GM19438 (cell line): ENCODE measurements around the gene LOXHD1.

Experiments used
- ATAC-seq: cut with Tn5 transposase; IDR thresholded peaks from one replicate; pipeline ENCODE4 v1.9.1; 2021; ENCODE audit warnings: low read depth; ENCODE audit not compliant: unreplicated experiment

LOXHD1 gene

GRCh38 chr18:46550609-46551008 lies 106.4 kb downstream of the LOXHD1 start:
- ATAC-seq = no peak

DNA sequence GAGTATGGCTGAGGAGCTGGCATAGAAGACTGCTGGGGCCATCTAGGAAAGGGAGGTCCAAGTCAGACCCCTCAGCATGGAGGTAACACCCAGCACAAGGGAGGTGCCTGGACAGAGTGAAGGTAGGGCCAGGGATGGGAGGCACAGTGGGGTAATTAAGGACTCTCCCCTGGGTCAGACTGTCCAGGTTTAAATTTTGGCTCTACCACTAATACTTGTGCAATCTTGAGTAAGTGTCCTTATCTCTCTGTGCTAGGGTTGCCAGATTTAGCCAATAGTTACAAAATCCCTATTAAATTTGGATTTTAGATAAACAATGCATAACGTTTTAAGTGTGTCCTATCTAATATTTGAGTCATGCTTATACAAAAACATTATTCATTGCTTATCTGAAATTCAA lies 109.5 kb downstream of the LOXHD1 start:
- ATAC-seq = no peak

DNA sequence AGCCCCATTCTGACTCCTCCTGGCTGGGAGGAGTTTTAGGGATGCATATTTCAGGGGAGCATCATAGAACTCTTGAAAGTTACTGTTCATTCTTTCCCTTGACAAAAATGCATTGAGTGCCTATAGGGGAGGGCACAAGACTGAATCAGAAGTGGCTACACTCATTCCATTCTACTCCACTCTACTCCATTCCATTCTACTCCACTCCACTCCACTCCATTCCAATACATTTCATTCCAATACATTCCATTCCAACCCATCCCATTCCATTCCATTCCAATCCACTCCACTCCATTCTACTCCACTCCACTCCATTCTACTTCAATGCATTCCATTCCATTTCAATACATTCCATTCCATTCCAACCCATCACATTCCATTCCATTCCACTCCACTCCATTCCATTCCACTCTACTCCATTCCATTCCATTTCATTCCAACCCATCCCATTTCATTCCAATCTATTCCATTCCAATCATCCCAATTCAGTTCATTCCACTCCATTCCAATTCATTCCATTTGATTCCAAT lies 110.8 kb downstream of the LOXHD1 start:
- ATAC-seq = no peak

DNA sequence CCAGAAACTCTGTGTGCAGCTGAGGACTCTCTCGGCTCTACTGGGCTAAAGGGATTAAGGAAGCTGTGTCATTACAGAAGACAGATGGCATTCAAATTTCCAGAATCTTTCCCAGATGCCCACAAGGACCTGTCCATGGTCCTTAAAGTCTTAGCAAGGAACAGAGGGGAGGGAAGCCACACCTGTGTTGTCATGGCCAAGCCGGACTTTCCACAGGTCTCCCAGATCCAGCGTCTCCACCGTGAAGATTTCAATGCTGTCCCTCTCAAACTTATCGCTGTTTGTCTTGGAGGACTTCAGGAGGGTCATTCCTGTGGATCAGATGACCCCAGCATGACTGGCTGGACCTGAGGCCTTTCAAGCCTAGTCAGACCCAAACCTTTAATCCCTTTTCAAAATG lies 114.5 kb downstream of the LOXHD1 start:
- no peak for ATAC-seq

DNA sequence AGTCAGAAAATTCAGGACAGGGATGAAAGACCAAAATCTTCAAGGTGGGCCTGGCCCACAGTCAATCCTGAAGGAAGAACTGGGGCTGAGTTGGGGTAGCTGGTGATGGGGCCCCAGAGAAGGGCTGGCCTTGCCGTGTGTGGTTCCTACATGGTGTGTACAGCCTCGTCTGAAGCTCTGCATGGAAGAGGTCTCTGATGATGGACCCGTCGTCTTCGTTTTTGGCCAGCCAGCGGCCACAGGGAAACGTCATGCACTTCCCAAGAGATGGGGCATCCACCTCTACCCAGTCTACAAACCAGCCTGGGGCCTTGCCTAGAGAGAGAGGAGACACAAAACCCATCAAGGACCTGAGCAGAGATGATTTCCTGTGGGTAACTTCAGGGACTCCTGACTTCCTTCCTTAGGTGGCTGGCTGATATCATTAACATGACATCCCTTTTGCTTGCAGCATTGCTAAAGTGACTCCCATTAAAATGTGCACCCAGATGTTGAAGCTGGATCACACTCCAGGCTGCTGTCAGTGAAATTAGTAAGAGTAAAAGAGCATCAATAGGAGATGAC lies 115.3 kb downstream of the LOXHD1 start:
- ATAC-seq = no peak

- ATAC-seq = no peak
Measured at GRCh38 chr18:46538376-46538775, 118.6 kb downstream of the LOXHD1 start.

- no peak for ATAC-seq
Measured at GRCh38 chr18:46536215-46536874, 120.7 kb downstream of the LOXHD1 start.

- no peak for ATAC-seq
Measured at GRCh38 chr18:46531482-46531881, 125.5 kb downstream of the LOXHD1 start.

DNA sequence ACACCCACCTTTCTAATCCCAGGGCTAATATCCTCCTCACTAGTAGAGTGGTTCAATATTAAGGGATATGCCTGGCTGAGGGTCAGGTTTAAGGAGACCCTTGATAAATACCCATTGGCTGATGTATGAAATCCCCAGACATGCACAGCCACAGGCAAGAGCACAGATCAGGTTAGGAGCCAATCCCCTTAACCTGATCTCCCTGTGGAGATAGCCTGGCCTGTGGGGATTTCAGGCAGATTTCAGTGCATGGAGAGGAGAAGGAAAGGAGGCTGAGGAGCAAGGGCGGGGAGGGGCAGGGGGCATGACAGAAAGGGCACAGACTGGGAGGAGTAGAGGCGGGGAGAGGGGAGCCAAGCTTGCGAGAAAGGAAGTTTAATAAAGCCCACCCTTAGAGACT lies 129.0 kb downstream of the LOXHD1 start:
- no peak for ATAC-seq

DNA sequence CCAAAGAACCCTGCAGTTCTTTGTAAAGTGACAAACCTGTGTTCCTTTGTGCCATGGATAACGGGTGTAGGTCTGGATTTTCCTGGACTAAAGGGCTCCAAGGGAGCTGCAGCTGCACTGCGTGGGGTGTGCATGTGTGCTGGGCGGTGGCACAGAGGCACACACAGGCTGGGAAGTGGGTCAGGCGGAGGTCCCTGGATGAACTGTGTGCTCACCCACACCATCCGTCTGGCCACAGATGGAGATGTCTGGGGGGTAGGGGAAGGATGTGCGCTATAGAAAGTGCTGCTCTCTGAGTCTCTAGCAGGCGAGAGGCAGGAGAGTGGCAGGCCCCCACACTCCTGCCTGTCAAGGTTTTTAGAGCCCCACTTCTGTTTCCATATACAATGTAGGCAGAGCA lies 137.2 kb downstream of the LOXHD1 start:
- no peak for ATAC-seq

- no peak for ATAC-seq
Measured at GRCh38 chr18:46518438-46518837, 138.6 kb downstream of the LOXHD1 start.

GRCh38 chr18:46516555-46516954 lies 140.5 kb downstream of the LOXHD1 start:
- ATAC-seq = no peak

GRCh38 chr18:46510386-46510785 lies 146.6 kb downstream of the LOXHD1 start:
- ATAC-seq = no peak

DNA sequence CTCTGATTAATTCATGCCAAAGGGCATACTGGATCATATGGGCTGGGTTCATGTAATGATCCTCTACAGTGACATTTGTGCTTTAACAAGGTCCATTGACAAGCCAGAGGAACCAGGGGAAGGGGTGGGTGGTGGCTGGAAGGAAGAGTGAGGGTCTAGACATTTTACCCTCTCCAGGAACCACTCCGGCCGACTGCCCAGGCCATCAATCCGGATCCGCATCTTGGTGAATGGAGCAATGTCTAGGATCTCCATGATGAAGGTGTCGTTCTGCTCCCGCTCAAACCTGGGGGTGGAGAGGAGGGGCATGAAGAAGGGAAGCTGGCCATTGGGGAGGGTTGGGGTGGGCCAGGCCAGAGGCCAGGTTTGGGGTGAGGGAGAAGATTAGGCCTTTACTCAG lies 147.5 kb downstream of the LOXHD1 start:
- no peak for ATAC-seq

DNA sequence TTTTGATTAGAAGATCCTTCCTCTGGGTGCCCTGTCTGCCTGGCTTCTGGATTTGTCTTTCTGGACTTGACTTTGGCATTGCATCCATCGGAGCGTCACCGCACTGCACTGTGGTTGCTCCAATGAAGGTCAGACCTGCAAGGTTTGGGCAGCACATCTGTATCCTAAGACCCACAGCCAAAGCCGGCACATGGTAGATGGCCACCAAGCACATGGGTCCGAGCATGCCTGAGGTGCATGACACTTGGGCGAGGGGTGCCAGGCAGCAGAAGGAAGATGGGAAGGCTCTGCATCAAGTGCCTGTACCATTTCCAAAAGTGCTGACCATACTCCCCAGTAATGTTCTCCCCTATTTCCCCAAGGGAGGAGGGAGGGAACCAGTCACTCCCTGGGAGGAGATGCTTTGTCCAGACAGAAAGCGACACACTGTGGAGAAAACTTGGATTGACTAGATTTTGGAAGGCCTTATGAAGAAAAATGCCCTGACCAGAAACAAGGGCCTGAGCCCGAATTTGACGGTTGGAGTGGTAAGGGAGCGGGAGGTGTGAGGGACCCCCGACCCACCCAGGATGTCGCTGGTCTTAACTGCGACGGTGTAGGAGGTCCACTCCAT lies 149.9 kb downstream of the LOXHD1 start:
- no peak for ATAC-seq

DNA sequence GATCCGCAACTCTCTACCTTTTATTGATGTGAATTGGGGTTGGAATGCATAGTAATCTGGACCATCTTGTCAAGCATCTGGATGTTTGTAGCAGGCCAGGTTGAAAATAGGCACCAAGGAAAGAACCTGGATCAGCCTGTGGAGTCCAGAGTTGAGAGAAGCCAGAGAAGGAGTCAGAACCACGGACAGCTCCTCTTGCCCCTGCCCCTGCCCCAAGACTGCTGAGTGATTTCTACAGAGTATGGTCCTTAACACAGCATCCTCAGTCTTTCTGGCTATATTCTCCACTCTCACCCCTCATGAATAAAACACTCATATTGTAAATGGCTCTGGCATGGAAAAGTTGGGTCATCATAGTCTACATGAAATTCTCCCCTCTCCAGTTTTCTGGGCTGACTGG lies 154.6 kb downstream of the LOXHD1 start:
- no peak for ATAC-seq

- no peak for ATAC-seq
Measured at GRCh38 chr18:46497129-46497528, 159.9 kb downstream of the LOXHD1 start.

DNA sequence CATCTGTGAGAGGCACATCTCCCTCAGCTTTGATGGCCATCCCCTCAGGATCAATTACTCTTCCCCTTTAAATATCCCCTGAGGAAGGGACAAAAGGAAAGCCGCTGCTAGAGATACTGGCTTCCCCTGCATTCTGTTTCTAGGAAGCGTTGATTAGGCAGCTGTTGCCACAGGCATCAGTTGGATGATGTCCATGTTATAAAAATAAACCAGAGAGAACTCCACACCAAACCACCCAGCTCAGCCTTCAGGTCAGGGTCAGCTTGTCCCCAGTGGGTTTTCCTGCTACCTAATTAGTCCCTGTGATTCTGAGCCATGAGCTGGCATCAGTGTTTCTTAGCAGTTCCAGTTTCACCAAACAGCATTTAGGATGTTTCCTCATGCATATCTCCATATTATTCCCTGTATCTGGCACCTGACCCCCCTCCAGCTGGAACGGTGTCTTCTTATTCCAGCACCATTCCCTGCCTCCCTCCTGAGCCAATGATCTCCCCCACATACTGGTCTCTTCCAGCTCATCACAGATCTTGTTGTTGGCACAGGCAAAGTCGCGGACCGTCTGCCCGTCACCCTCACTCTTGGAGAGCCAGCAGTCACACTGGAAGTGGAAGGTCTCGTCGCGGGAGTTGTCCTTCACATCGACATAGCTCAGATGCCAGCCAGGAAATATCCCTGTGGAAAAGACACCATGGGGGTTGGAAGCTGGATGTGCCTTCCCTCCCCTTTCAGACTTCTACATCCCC lies 168.4 kb downstream of the LOXHD1 start:
- no peak for ATAC-seq

GRCh38 chr18:46485675-46486194 lies 171.3 kb downstream of the LOXHD1 start:
- ATAC-seq = no peak

DNA sequence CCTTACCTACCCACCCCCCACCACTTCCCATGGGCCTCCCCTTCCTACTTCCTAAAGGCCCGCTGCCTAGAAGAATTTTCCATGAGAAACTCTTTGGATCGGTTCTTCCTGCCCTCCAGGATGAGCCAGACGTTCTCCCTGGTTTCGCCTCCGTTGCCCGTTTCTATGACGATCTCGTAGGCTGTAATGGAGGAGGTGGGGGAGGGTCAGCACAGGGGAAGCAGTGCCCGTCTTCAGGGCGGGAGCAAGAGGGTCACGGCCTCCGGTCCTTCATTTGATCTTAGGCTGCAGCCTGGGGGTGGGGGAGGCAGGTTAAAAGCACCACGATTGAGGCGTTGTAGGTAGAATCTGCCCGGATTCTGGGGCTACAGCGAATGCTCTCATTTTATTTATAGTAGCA lies 172.0 kb downstream of the LOXHD1 start:
- no peak for ATAC-seq

- no peak for ATAC-seq
Measured at GRCh38 chr18:46482831-46483230, 174.2 kb downstream of the LOXHD1 start.
